Keratinocyte (primary cell): ENCODE results near the gene PTPRN2.

Experiments used
- EZH2 ChIP-seq: IDR thresholded peaks from one replicate; pipeline ENCODE4 v1.6.1; 2012; ENCODE audit warnings: inconsistent platforms, mild to moderate bottlenecking, low read length, moderate library complexity
- TF ChIP-seq, protein P1 (sequence below), 3 experiments: IDR thresholded peaks in 1 of 3; conservative IDR thresholded peaks in 1 of 3; optimal IDR thresholded peaks in 1 of 3; 2 replicates in 2 of 3; 3 replicates in 1 of 3; pipeline versions ENCODE3 to v1.5.1; 2011; ENCODE audit warnings: low read length in 3 of 3, mild to moderate bottlenecking in 3 of 3, moderate library complexity in 2 of 3, control low read depth in 1 of 3, inconsistent platforms in 1 of 3; ENCODE audit not compliant: insufficient read depth in 2 of 3; ENCODE audit errors: extremely low read depth in 1 of 3

DNA sequence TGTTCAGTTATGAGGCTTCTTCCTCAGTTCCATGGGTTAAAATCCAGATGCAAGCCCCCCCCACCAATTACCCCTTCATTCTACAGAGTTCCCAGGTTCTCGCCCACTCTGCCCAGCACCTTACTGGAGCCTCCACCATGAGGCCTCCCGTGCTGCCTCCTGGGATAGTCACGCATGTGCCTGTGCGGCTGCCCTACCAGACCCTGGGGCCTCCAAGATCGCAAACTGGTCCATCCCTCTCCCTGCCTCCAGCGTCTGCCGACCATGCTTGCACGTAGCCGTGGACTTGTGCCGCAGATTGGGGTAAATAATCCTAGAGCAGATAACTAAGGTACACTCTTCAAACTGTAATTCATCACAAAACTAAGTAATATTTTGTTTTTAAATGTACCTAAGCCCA lies 611.2 kb downstream of the PTPRN2 start:
- TF ChIP-seq, protein P1, sequence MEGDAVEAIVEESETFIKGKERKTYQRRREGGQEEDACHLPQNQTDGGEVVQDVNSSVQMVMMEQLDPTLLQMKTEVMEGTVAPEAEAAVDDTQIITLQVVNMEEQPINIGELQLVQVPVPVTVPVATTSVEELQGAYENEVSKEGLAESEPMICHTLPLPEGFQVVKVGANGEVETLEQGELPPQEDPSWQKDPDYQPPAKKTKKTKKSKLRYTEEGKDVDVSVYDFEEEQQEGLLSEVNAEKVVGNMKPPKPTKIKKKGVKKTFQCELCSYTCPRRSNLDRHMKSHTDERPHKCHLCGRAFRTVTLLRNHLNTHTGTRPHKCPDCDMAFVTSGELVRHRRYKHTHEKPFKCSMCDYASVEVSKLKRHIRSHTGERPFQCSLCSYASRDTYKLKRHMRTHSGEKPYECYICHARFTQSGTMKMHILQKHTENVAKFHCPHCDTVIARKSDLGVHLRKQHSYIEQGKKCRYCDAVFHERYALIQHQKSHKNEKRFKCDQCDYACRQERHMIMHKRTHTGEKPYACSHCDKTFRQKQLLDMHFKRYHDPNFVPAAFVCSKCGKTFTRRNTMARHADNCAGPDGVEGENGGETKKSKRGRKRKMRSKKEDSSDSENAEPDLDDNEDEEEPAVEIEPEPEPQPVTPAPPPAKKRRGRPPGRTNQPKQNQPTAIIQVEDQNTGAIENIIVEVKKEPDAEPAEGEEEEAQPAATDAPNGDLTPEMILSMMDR (optimal IDR thresholded peaks at IDR 0.05 in 1 of 3, IDR thresholded peaks at IDR 0.05 in 1 of 3, conservative IDR thresholded peaks at IDR 0.05 in 1 of 3; ENCODE audit: extremely low read depth in 1 of 3, insufficient read depth in 2 of 3, low read length in 3 of 3), result no peak
- TF ChIP-seq EZH2, result no peak
